Loucy (cell line): ENCODE results near the gene ASCC2.

Experiments used
- H2AFZ ChIP-seq: fragments of 200-600 bp; sonication (generic); 2 replicates; pipeline ENCODE4 v1.6.0; 2016; ENCODE audit warnings: antibody characterized with exemption, mild to moderate bottlenecking, low read length, moderate library complexity
- H3F3A ChIP-seq: fragments of 200-600 bp; 2 replicates; pipeline ENCODE4 v1.6.0; 2016; ENCODE audit warnings: antibody characterized with exemption, low read depth, mild to moderate bottlenecking
- H3K27me3 ChIP-seq: fragments of 200-600 bp; sonication (generic); 2 replicates; pipeline ENCODE4 v1.6.1; 2014; ENCODE audit warnings: low read length, mild to moderate bottlenecking; ENCODE audit not compliant: insufficient read depth, poor library complexity, severe bottlenecking
- H3K36me3 ChIP-seq: fragments of 200-600 bp; sonication (generic); 2 replicates; pipeline ENCODE4 v1.6.1; 2016; ENCODE audit warnings: low read length; ENCODE audit not compliant: insufficient read depth
- H3K4me1 ChIP-seq: fragments of 200-600 bp; sonication (generic); 2 replicates; pipeline ENCODE4 v1.5.1; 2014; ENCODE audit warnings: low read length, mild to moderate bottlenecking; ENCODE audit not compliant: insufficient read depth, poor library complexity, severe bottlenecking
- H3K4me2 ChIP-seq: fragments of 200-600 bp; sonication (generic); 2 replicates; pipeline ENCODE4 v1.6.0; 2014; ENCODE audit warnings: antibody characterized with exemption, low read length, low read depth, mild to moderate bottlenecking; ENCODE audit not compliant: poor library complexity, severe bottlenecking
- H3K4me3 ChIP-seq: fragments of 200-600 bp; sonication (generic); 2 replicates; pipeline ENCODE4 v1.5.1; 2014; ENCODE audit warnings: low read length, mild to moderate bottlenecking, mixed read lengths; ENCODE audit not compliant: poor library complexity, severe bottlenecking
- H3K79me2 ChIP-seq: fragments of 200-600 bp; sonication (generic); 2 replicates; pipeline ENCODE4 v1.6.1; 2014; ENCODE audit warnings: low read length; ENCODE audit not compliant: insufficient read depth
- H3K9ac ChIP-seq: fragments of 200-600 bp; sonication (generic); 2 replicates; pipeline ENCODE4 v1.6.0; 2014; ENCODE audit warnings: mild to moderate bottlenecking, low read depth, low read length, moderate library complexity; ENCODE audit not compliant: poor library complexity, severe bottlenecking
- H3K9me2 ChIP-seq: fragments of 200-600 bp; sonication (generic); replicated peaks from 2 replicates; pipeline ENCODE4 v1.6.1; 2016; ENCODE audit warnings: low read depth, low read length, mixed read lengths
- H3K9me3 ChIP-seq: fragments of 200-600 bp; sonication (generic); 2 replicates; pipeline ENCODE4 v1.6.1; 2014; ENCODE audit warnings: mild to moderate bottlenecking, antibody characterized with exemption, low read length, low read depth; ENCODE audit not compliant: insufficient read depth
- H4K20me1 ChIP-seq: fragments of 200-600 bp; sonication (generic); 2 replicates; pipeline ENCODE4 v1.6.0; 2014; ENCODE audit warnings: antibody characterized with exemption, low read length, mild to moderate bottlenecking; ENCODE audit not compliant: insufficient read depth, poor library complexity, severe bottlenecking
- EZH2phosphoT487 ChIP-seq: fragments of 200-600 bp; IDR thresholded peaks from 2 replicates; pipeline ENCODE4 v1.6.1; 2018; ENCODE audit warnings: antibody characterized with exemption, mild to moderate bottlenecking, moderate library complexity, borderline replicate concordance
- TF ChIP-seq, protein P1 (sequence below): fragments of 200-600 bp; sonication (generic); conservative IDR thresholded peaks from 2 replicates; pipeline ENCODE4 v1.5.1; 2014; ENCODE audit warnings: mild to moderate bottlenecking, antibody characterized with exemption, low read length

Gene ASCC2

DNA sequence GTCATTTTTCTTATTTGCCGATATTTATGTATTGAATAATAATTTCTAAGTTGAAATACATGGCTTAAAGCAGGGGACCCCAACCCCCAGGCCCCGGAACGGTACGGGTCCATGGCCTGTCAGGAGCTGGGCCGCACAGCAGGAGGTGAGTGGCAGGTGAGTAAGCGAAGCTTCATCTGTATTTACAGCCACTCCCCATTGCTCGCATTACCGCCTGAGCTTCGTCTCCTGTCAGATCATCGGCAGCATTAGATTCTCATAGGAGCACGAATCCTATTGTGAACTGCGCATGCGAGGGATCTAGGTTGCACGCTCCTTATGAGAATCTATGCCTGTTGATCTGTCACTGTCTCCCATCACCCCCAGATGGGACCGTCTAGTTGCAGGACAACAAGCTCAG lies 75.8 kb downstream of the ASCC2 start:
- peaks cover 18% of the 10 kb centered on the region for H3K4me1 ChIP-seq
- TF ChIP-seq EZH2phosphoT487: no peak
- TF ChIP-seq, protein P1, sequence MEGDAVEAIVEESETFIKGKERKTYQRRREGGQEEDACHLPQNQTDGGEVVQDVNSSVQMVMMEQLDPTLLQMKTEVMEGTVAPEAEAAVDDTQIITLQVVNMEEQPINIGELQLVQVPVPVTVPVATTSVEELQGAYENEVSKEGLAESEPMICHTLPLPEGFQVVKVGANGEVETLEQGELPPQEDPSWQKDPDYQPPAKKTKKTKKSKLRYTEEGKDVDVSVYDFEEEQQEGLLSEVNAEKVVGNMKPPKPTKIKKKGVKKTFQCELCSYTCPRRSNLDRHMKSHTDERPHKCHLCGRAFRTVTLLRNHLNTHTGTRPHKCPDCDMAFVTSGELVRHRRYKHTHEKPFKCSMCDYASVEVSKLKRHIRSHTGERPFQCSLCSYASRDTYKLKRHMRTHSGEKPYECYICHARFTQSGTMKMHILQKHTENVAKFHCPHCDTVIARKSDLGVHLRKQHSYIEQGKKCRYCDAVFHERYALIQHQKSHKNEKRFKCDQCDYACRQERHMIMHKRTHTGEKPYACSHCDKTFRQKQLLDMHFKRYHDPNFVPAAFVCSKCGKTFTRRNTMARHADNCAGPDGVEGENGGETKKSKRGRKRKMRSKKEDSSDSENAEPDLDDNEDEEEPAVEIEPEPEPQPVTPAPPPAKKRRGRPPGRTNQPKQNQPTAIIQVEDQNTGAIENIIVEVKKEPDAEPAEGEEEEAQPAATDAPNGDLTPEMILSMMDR: no peak
- no peak overlapping the region for H3K4me2 ChIP-seq
- no peaks in the 10 kb centered on the region for H3F3A ChIP-seq
- no peaks in the 10 kb centered on the region for H3K36me3 ChIP-seq
- H2AFZ ChIP-seq: no peak overlapping the region
- H3K9me2 ChIP-seq: no peaks in the 10 kb centered on the region
- no peak overlapping the region for H3K4me3 ChIP-seq
- peaks cover 13% of the 10 kb centered on the region for H3K79me2 ChIP-seq
- H4K20me1 ChIP-seq: no peaks in the 10 kb centered on the region
- no peaks in the 10 kb centered on the region for H3K27me3 ChIP-seq
- no peaks in the 10 kb centered on the region for H3K9me3 ChIP-seq
- H3K9ac ChIP-seq: no peak overlapping the region

DNA sequence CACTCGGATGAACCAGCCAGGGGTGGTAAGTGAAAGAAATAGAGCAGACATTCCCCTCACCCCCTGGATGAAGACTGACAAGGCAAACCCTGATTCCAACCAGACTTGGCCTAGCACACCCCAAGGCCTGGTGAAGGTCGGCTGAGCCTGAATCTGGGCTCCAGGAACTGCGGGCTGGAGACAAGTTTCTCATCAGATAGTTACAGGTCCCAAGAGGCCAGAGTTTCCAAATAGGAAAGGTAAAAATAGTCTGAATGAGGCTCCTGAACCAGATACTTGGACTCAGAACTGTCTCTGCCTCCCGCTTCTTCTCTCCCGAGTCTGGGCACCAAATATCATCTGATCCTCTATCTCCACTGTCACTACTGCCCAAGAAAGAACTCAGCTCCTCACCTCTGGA lies 79.1 kb downstream of the ASCC2 start:
- no peak overlapping the region for H3K4me3 ChIP-seq
- TF ChIP-seq, protein P1: no peak
- no peak for TF ChIP-seq EZH2phosphoT487
- no peaks in the 10 kb centered on the region for H3K27me3 ChIP-seq
- no peaks in the 10 kb centered on the region for H3K36me3 ChIP-seq
- no peak overlapping the region for H3K4me2 ChIP-seq
- no peaks in the 10 kb centered on the region for H4K20me1 ChIP-seq
- peaks cover 3% of the 10 kb centered on the region for H3K4me1 ChIP-seq
- H3K9me3 ChIP-seq: no peaks in the 10 kb centered on the region
- H3K79me2 ChIP-seq: no peaks in the 10 kb centered on the region
- no peaks in the 10 kb centered on the region for H3K9me2 ChIP-seq
- no peaks in the 10 kb centered on the region for H3F3A ChIP-seq
- no peak overlapping the region for H3K9ac ChIP-seq
- no peak overlapping the region for H2AFZ ChIP-seq

DNA sequence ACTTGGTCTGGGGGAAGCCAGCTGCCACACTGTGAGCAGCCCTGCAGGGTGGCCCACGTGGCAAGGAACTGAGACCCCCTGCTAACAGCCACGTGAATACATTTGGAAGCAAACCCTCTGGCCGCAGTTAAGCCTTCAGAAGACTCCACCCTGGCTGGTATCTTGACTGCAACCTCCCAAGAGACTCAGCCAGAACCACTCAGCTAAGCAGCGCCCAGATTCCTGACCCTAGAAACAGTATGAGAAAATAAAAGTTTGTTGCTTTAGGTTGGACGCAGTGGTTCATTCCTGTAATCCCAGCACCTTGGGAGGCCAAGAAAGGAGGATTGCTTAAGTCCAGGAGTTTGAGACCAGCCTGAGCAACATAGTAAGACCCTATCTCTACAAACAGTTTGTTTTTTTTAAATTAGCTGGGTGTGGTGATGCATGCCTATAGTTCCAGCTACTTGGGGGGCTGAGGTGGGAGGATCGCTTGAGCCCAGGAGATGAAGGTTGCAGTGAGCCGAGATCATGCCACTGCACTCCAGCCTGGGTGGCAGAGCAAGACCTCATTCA lies 79.9 kb downstream of the ASCC2 start:
- Histone ChIP-seq H4K20me1 (no peaks in the 10 kb centered on the region), H3K4me2 (no peak overlapping the region), H3K9ac (no peak overlapping the region)

More for the DNA sequence above, 79.9 kb downstream of the ASCC2 start:
- Histone ChIP-seq H3K9me3 (no peaks in the 10 kb centered on the region), H3K9me2 (no peaks in the 10 kb centered on the region), H3K36me3 (no peaks in the 10 kb centered on the region), H3K4me1 (no peaks in the 10 kb centered on the region), H3F3A (no peaks in the 10 kb centered on the region), H3K4me3 (no peak overlapping the region), H3K79me2 (no peaks in the 10 kb centered on the region), H2AFZ (no peak overlapping the region), H3K27me3 (no peaks in the 10 kb centered on the region)
- TF ChIP-seq, protein P1: no peak
- no peak for TF ChIP-seq EZH2phosphoT487
